ENCODE results near the gene BCL2L11.

The BCL2L11 gene

GRCh38 chr2:111171337-111171930 lies 50.7 kb downstream of the BCL2L11 start:
- DNase-seq, result no peak

- no peak for DNase-seq
These were observed 52.0 kb downstream of the BCL2L11 start for GRCh38 chr2:111172666-111173065.

GRCh38 chr2:111173338-111173737 lies 52.6 kb downstream of the BCL2L11 start:
- DNase-seq, result no peak

- DNase-seq, result no peak
These were observed 53.1 kb downstream of the BCL2L11 start for GRCh38 chr2:111173856-111174255.

GRCh38 chr2:111175615-111176014 lies 54.9 kb downstream of the BCL2L11 start:
- DNase-seq, result no peak

GRCh38 chr2:111176388-111176787 lies 55.7 kb downstream of the BCL2L11 start:
- DNase-seq, result no peak

GRCh38 chr2:111176867-111177266 lies 56.2 kb downstream of the BCL2L11 start:
- DNase-seq, result no peak

GRCh38 chr2:111178296-111178695 lies 57.6 kb downstream of the BCL2L11 start:
- no peak for DNase-seq

- no peak for DNase-seq
These were observed 58.2 kb downstream of the BCL2L11 start for GRCh38 chr2:111178730-111179405.

GRCh38 chr2:111182121-111182520 lies 61.4 kb downstream of the BCL2L11 start:
- no peak for DNase-seq

GRCh38 chr2:111182740-111183139 lies 62.0 kb downstream of the BCL2L11 start:
- DNase-seq, result no peak

GRCh38 chr2:111184725-111185310 lies 64.1 kb downstream of the BCL2L11 start:
- DNase-seq, result no peak

GRCh38 chr2:111185361-111186022 lies 64.8 kb downstream of the BCL2L11 start:
- no peak for DNase-seq

GRCh38 chr2:111186121-111186715 lies 65.5 kb downstream of the BCL2L11 start:
- DNase-seq, result no peak

- no peak for DNase-seq
These were observed 66.2 kb downstream of the BCL2L11 start for GRCh38 chr2:111186933-111187332.

- DNase-seq, result no peak
These were observed 68.0 kb downstream of the BCL2L11 start for GRCh38 chr2:111188681-111189080.

- no peak for DNase-seq
These were observed 68.4 kb downstream of the BCL2L11 start for GRCh38 chr2:111189106-111189505.

GRCh38 chr2:111190816-111191540 lies 70.3 kb downstream of the BCL2L11 start:
- no peak for DNase-seq

GRCh38 chr2:111191877-111192276 lies 71.2 kb downstream of the BCL2L11 start:
- no peak for DNase-seq

- no peak for DNase-seq
These were observed 72.2 kb downstream of the BCL2L11 start for GRCh38 chr2:111192776-111193368.

GRCh38 chr2:111194835-111195621 lies 74.3 kb downstream of the BCL2L11 start:
- DNase-seq, result no peak

- no peak for DNase-seq
These were observed 75.7 kb downstream of the BCL2L11 start for GRCh38 chr2:111196435-111196834.
